GM23338 (cell line): ENCODE measurements around the gene TBKBP1. TPM values are rescaled to one million over a fixed set of nuclear protein-coding genes. Genes with fewer than 3 reads are reported as not detected.

ENCODE experiments used
- ATAC-seq: fragments of 200-7000 bp; cut with Tn5 transposase; 3 replicates; pipeline ENCODE4 v1.9.1; 2020
- DNase-seq: peaks from one replicate; pipeline ENCODE4 v3.0.0-alpha.2; 2015; ENCODE audit warnings: low spot score
- H2AFZ ChIP-seq: fragments of 200-600 bp; sonication (generic); 2 replicates; pipeline ENCODE4 v1.8.0; 2016; ENCODE audit warnings: antibody characterized with exemption, mild to moderate bottlenecking, moderate library complexity
- H3F3A ChIP-seq: fragments of 200-600 bp; sonication (generic); replicated peaks from 2 replicates; pipeline ENCODE4 v1.8.0; 2017; ENCODE audit warnings: antibody characterized with exemption, mixed run types, low read depth
- H3K27ac ChIP-seq: fragments of 200-600 bp; sonication (generic); 2 replicates; pipeline ENCODE4 v1.6.1; 2016; ENCODE audit warnings: low read depth
- H3K27me3 ChIP-seq: fragments of 200-600 bp; sonication (generic); 2 replicates; pipeline ENCODE4 v1.8.0; 2016; ENCODE audit warnings: mild to moderate bottlenecking, mixed run types, moderate library complexity; ENCODE audit not compliant: insufficient read depth
- H3K36me3 ChIP-seq: fragments of 200-600 bp; sonication (generic); 2 replicates; pipeline ENCODE4 v1.8.0; 2016; ENCODE audit warnings: mild to moderate bottlenecking; ENCODE audit not compliant: insufficient read depth
- H3K4me1 ChIP-seq: fragments of 200-600 bp; sonication (generic); 2 replicates; pipeline ENCODE4 v1.8.0; 2016; ENCODE audit warnings: mild to moderate bottlenecking, moderate library complexity; ENCODE audit not compliant: insufficient read depth
- H3K4me2 ChIP-seq: fragments of 200-600 bp; sonication (generic); 2 replicates; pipeline ENCODE4 v1.7.1; 2017; ENCODE audit warnings: mixed run types
- H3K4me3 ChIP-seq: fragments of 200-600 bp; sonication (generic); 2 replicates; pipeline ENCODE4 v1.6.1; 2016; ENCODE audit warnings: mixed run types
- H3K79me2 ChIP-seq: fragments of 200-600 bp; sonication (generic); replicated peaks from 2 replicates; pipeline ENCODE4 v1.8.0; 2017; ENCODE audit warnings: mild to moderate bottlenecking; ENCODE audit not compliant: insufficient read depth
- H3K9me2 ChIP-seq: fragments of 200-600 bp; sonication (generic); 2 replicates; pipeline ENCODE4 v1.8.0; 2017; ENCODE audit not compliant: insufficient read depth
- H4K20me1 ChIP-seq: fragments of 200-600 bp; sonication (generic); replicated peaks from 2 replicates; pipeline ENCODE4 v1.8.0; 2017; ENCODE audit warnings: mild to moderate bottlenecking; ENCODE audit not compliant: insufficient read depth
- H3K27ac Mint-ChIP-seq: 2 replicates; pipeline ENCODE4 v1.8.0; 2020; ENCODE audit warnings: inconsistent platforms, mild to moderate bottlenecking, moderate library complexity, mixed read lengths
- H3K27me3 Mint-ChIP-seq: 3 replicates; pipeline ENCODE4 v1.8.0; 2022; ENCODE audit warnings: low read depth, mild to moderate bottlenecking, moderate library complexity, mixed read lengths, inconsistent platforms; ENCODE audit not compliant: insufficient read depth, poor library complexity
- H3K36me3 Mint-ChIP-seq: 3 replicates; pipeline ENCODE4 v1.8.0; 2021; ENCODE audit warnings: low read depth, mild to moderate bottlenecking, inconsistent platforms, moderate library complexity, mixed read lengths
- H3K4me1 Mint-ChIP-seq: 3 replicates; pipeline ENCODE4 v1.8.0; 2020; ENCODE audit warnings: mild to moderate bottlenecking, inconsistent platforms, mixed read lengths
- H3K4me3 Mint-ChIP-seq: 3 replicates; pipeline ENCODE4 v1.8.0; 2021; ENCODE audit warnings: moderate library complexity, mild to moderate bottlenecking, inconsistent platforms, mixed read lengths
- H3K9me3 Mint-ChIP-seq: 3 replicates; pipeline ENCODE4 v1.8.0; 2020; ENCODE audit warnings: moderate library complexity, mild to moderate bottlenecking, inconsistent platforms, mixed read lengths
- CREB1 ChIP-seq: fragments of 250-450 bp; sonication (Bioruptor Pico); IDR thresholded peaks from 2 replicates; pipeline ENCODE4 v1.5.0; 2020; ENCODE audit warnings: low read depth, mild to moderate bottlenecking, moderate library complexity
- EZH2 ChIP-seq: fragments of 200-600 bp; sonication (generic); IDR thresholded peaks from one replicate; pipeline ENCODE4 v1.8.0; 2017; ENCODE audit warnings: antibody characterized with exemption, mild to moderate bottlenecking, low read depth; ENCODE audit not compliant: unreplicated experiment
- EZH2phosphoT487 ChIP-seq: fragments of 200-600 bp; sonication (generic); IDR thresholded peaks from one replicate; pipeline ENCODE4 v1.8.1; 2018; ENCODE audit warnings: antibody characterized with exemption; ENCODE audit not compliant: unreplicated experiment
- JUNB ChIP-seq: IDR thresholded peaks from one replicate; pipeline ENCODE4 v1.6.1; 2016; ENCODE audit warnings: antibody characterized with exemption; ENCODE audit not compliant: unreplicated experiment
- NANOG ChIP-seq: IDR thresholded peaks from 2 replicates; pipeline ENCODE4 v1.6.1; 2016; ENCODE audit warnings: antibody characterized with exemption, borderline replicate concordance
- POLR2AphosphoS5 ChIP-seq: IDR thresholded peaks from 2 replicates; pipeline ENCODE4 v1.6.1; 2016; ENCODE audit warnings: antibody characterized with exemption, low read depth
- STAT1 ChIP-seq: IDR thresholded peaks from one replicate; pipeline ENCODE4 v1.6.1; 2016; ENCODE audit warnings: antibody characterized with exemption; ENCODE audit not compliant: unreplicated experiment
- ZNF114 ChIP-seq: fragments of 250-450 bp; sonication (Bioruptor Pico); IDR thresholded peaks from 2 replicates; pipeline ENCODE4 v1.5.0; 2020; ENCODE audit warnings: mild to moderate bottlenecking, moderate library complexity
- ZNF331 ChIP-seq: fragments of 250-450 bp; sonication (Bioruptor Pico); IDR thresholded peaks from 2 replicates; pipeline ENCODE4 v1.5.0; 2020; ENCODE audit warnings: low read depth, mild to moderate bottlenecking, moderate library complexity
- polyA plus RNA-seq: library from polyadenylated mRNA; unstranded; fragments of >200 nt; fragmentation: Nextera tagmentation; extraction: Ambion mirVana; gene quantifications from 2 replicates; pipeline ENCODE4 v1.2.1, GENCODE V29; 2016
- total RNA-seq: library from RNA; depleted of rRNA; stranded (reverse); fragments of >200 nt; shearing (Covaris generic); gene quantifications from 2 replicates; pipeline ENCODE4 v1.2.3, GENCODE V29; 2014
- TF ChIP-seq, protein P1 (sequence below): IDR thresholded peaks from one replicate; pipeline ENCODE4 v1.6.1; 2018; ENCODE audit warnings: antibody characterized with exemption; ENCODE audit not compliant: unreplicated experiment
- TF ChIP-seq, protein P2 (sequence below), 2 experiments: fragments of 200-600 bp in 1 of 2; sonication (generic) in 1 of 2; conservative IDR thresholded peaks; 2 replicates each; pipeline versions ENCODE4 v1.5.1 to v1.6.1; 2016 to 2017; ENCODE audit warnings: antibody characterized with exemption in 2 of 2, low read depth in 2 of 2, mild to moderate bottlenecking in 2 of 2, moderate library complexity in 1 of 2
- TF ChIP-seq, protein P3 (sequence below): IDR thresholded peaks from 2 replicates; pipeline ENCODE4 v1.6.1; 2016; ENCODE audit warnings: antibody characterized with exemption
- TF ChIP-seq, protein P4 (sequence below): fragments of 250-450 bp; sonication (Bioruptor Pico); IDR thresholded peaks from 2 replicates; pipeline ENCODE4 v1.5.0; 2020; ENCODE audit warnings: mild to moderate bottlenecking, moderate library complexity

Gene TBKBP1
- total and polyA plus RNA-seq, 2 experiments from 2014 or later, result 2.5 to 12.1 TPM

- H3K36me3 ChIP-seq, result no peaks in the 10 kb centered on the region
- no peak overlapping the region for H3K27ac ChIP-seq
- no peak for TF ChIP-seq ZNF331
- TF ChIP-seq STAT1, result no peak
- no peak for TF ChIP-seq EZH2
- TF ChIP-seq JUNB, result no peak
- no peak for TF ChIP-seq ZNF114 (CRISPR knock-in tag)
- TF ChIP-seq, protein P1, sequence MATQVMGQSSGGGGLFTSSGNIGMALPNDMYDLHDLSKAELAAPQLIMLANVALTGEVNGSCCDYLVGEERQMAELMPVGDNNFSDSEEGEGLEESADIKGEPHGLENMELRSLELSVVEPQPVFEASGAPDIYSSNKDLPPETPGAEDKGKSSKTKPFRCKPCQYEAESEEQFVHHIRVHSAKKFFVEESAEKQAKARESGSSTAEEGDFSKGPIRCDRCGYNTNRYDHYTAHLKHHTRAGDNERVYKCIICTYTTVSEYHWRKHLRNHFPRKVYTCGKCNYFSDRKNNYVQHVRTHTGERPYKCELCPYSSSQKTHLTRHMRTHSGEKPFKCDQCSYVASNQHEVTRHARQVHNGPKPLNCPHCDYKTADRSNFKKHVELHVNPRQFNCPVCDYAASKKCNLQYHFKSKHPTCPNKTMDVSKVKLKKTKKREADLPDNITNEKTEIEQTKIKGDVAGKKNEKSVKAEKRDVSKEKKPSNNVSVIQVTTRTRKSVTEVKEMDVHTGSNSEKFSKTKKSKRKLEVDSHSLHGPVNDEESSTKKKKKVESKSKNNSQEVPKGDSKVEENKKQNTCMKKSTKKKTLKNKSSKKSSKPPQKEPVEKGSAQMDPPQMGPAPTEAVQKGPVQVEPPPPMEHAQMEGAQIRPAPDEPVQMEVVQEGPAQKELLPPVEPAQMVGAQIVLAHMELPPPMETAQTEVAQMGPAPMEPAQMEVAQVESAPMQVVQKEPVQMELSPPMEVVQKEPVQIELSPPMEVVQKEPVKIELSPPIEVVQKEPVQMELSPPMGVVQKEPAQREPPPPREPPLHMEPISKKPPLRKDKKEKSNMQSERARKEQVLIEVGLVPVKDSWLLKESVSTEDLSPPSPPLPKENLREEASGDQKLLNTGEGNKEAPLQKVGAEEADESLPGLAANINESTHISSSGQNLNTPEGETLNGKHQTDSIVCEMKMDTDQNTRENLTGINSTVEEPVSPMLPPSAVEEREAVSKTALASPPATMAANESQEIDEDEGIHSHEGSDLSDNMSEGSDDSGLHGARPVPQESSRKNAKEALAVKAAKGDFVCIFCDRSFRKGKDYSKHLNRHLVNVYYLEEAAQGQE, result no peak
- TF ChIP-seq CREB1, result no peak
- no peak for TF ChIP-seq EZH2phosphoT487
- TF ChIP-seq, protein P2, sequence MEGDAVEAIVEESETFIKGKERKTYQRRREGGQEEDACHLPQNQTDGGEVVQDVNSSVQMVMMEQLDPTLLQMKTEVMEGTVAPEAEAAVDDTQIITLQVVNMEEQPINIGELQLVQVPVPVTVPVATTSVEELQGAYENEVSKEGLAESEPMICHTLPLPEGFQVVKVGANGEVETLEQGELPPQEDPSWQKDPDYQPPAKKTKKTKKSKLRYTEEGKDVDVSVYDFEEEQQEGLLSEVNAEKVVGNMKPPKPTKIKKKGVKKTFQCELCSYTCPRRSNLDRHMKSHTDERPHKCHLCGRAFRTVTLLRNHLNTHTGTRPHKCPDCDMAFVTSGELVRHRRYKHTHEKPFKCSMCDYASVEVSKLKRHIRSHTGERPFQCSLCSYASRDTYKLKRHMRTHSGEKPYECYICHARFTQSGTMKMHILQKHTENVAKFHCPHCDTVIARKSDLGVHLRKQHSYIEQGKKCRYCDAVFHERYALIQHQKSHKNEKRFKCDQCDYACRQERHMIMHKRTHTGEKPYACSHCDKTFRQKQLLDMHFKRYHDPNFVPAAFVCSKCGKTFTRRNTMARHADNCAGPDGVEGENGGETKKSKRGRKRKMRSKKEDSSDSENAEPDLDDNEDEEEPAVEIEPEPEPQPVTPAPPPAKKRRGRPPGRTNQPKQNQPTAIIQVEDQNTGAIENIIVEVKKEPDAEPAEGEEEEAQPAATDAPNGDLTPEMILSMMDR (conservative IDR thresholded peaks at IDR 0.05; ENCODE audit: low read depth in 2 of 2), result no peak
- no peak for TF ChIP-seq POLR2AphosphoS5
- TF ChIP-seq, protein P3, sequence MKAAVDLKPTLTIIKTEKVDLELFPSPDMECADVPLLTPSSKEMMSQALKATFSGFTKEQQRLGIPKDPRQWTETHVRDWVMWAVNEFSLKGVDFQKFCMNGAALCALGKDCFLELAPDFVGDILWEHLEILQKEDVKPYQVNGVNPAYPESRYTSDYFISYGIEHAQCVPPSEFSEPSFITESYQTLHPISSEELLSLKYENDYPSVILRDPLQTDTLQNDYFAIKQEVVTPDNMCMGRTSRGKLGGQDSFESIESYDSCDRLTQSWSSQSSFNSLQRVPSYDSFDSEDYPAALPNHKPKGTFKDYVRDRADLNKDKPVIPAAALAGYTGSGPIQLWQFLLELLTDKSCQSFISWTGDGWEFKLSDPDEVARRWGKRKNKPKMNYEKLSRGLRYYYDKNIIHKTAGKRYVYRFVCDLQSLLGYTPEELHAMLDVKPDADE, result no peak
- no peak for TF ChIP-seq NANOG
- TF ChIP-seq, protein P4, sequence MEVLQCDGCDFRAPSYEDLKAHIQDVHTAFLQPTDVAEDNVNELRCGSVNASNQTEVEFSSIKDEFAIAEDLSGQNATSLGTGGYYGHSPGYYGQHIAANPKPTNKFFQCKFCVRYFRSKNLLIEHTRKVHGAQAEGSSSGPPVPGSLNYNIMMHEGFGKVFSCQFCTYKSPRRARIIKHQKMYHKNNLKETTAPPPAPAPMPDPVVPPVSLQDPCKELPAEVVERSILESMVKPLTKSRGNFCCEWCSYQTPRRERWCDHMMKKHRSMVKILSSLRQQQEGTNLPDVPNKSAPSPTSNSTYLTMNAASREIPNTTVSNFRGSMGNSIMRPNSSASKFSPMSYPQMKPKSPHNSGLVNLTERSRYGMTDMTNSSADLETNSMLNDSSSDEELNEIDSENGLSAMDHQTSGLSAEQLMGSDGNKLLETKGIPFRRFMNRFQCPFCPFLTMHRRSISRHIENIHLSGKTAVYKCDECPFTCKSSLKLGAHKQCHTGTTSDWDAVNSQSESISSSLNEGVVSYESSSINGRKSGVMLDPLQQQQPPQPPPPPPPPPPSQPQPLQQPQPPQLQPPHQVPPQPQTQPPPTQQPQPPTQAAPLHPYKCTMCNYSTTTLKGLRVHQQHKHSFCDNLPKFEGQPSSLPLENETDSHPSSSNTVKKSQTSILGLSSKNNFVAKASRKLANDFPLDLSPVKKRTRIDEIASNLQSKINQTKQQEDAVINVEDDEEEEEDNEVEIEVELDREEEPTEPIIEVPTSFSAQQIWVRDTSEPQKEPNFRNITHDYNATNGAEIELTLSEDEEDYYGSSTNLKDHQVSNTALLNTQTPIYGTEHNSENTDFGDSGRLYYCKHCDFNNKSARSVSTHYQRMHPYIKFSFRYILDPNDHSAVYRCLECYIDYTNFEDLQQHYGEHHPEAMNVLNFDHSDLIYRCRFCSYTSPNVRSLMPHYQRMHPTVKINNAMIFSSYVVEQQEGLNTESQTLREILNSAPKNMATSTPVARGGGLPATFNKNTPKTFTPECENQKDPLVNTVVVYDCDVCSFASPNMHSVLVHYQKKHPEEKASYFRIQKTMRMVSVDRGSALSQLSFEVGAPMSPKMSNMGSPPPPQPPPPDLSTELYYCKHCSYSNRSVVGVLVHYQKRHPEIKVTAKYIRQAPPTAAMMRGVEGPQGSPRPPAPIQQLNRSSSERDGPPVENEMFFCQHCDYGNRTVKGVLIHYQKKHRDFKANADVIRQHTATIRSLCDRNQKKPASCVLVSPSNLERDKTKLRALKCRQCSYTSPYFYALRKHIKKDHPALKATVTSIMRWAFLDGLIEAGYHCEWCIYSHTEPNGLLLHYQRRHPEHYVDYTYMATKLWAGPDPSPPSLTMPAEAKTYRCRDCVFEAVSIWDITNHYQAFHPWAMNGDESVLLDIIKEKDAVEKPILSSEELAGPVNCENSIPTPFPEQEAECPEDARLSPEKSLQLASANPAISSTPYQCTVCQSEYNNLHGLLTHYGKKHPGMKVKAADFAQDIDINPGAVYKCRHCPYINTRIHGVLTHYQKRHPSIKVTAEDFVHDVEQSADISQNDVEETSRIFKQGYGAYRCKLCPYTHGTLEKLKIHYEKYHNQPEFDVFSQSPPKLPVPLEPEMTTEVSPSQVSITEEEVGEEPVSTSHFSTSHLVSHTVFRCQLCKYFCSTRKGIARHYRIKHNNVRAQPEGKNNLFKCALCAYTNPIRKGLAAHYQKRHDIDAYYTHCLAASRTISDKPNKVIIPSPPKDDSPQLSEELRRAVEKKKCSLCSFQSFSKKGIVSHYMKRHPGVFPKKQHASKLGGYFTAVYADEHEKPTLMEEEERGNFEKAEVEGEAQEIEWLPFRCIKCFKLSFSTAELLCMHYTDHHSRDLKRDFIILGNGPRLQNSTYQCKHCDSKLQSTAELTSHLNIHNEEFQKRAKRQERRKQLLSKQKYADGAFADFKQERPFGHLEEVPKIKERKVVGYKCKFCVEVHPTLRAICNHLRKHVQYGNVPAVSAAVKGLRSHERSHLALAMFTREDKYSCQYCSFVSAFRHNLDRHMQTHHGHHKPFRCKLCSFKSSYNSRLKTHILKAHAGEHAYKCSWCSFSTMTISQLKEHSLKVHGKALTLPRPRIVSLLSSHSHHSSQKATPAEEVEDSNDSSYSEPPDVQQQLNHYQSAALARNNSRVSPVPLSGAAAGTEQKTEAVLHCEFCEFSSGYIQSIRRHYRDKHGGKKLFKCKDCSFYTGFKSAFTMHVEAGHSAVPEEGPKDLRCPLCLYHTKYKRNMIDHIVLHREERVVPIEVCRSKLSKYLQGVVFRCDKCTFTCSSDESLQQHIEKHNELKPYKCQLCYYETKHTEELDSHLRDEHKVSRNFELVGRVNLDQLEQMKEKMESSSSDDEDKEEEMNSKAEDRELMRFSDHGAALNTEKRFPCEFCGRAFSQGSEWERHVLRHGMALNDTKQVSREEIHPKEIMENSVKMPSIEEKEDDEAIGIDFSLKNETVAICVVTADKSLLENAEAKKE, result no peak
- H3K27ac Mint-ChIP-seq, result no peak overlapping the region
- H2AFZ ChIP-seq, result no peak overlapping the region
- H3K4me1 Mint-ChIP-seq, result peaks cover 33% of the 10 kb centered on the region
- H3F3A ChIP-seq, result no peaks in the 10 kb centered on the region
- no peaks in the 10 kb centered on the region; the same call in 2 of the 3 replicates for H3K9me3 Mint-ChIP-seq
- no peak overlapping the region for H3K4me2 ChIP-seq
- H3K79me2 ChIP-seq, result no peaks in the 10 kb centered on the region
- no peak overlapping the region for H3K4me3 ChIP-seq
- no peaks in the 10 kb centered on the region; the same call in 2 of the 3 replicates for H3K36me3 Mint-ChIP-seq
- no peak for DNase-seq
- peaks cover 17% of the 10 kb centered on the region; the same call in 1 of the 2 replicates for H3K4me1 ChIP-seq
- H3K27me3 Mint-ChIP-seq, result peaks cover 21% of the 10 kb centered on the region
- peaks cover 42% of the 10 kb centered on the region for H3K27me3 ChIP-seq
- H4K20me1 ChIP-seq, result no peaks in the 10 kb centered on the region
- no peak overlapping the region for H3K4me3 Mint-ChIP-seq
- H3K9me2 ChIP-seq, result no peaks in the 10 kb centered on the region
- no peak for ATAC-seq
These were observed 25.6 kb downstream of the TBKBP1 start for GRCh38 chr17:47719411-47720152.
